ENCODE data around the gene ZNF48.

Gene ZNF48

DNA sequence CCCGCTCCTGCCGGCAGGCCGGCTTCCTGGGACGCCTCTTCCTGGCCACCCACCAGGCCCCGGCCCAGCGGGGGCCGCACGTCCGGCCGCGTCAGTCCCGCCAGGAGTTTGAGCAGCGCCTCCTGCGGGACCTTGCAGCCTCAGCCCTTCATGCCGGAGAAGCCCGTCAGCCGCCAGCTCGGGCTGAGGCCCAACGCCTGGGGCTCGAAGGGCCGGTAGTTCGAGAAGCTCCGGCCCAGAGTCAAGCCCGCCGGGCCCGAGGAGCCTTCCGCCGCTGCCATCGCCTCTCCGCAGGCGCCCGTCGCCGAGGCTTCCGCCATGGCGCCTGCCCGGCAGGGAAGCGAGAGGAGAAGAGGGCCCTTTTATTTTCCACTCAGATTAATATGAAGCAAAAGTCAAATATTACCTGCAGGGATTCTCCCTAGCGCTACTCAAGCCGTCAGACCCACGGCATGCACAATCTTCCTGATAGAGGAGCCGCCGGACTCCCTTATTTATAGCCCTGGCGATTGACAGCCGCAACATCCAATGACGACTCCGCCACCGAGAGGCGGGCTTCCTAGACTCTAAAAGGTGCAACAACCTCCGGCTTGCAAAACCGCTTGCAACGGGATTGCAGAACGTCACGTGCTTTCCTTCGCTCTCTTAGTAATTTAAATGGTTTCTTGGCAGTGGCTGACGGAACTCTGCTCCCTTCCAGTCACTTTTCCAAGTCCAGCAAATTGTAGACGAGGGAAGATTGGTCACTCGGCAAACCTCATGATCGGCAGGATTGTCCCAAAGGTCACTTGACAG, 50.4 kb downstream of the ZNF48 start, which contains the start of gene SEPHS2:
Gene SEPHS2, minus strand, starts transcription at position 467 of the 795 bp plus-strand sequence. Its CDS starts 147 bp downstream, at position 320.
- peak within 1 kb of the TSS; percentile 84 for H3K9ac ChIP-seq (ENCODE audit: low read length)
- peaks cover 17% of the 10 kb centered on the region; the same call in 1 of the 2 replicates for H4K20me1 ChIP-seq (ENCODE audit: low read depth, low read length)
- H3K4me3 ChIP-seq (ENCODE audit: insufficient read depth, low read length, poor library complexity, severe bottlenecking): peak within 1 kb of the TSS; percentile 81
- peak within 1 kb of the TSS; percentile 91 for H3K4me2 ChIP-seq (ENCODE audit: low read depth, low read length, poor library complexity, severe bottlenecking)
- H3K9me3 ChIP-seq (ENCODE audit: insufficient read depth, low read length): no peaks in the 10 kb centered on the region
- peaks cover 23% of the 10 kb centered on the region for H3K36me3 ChIP-seq (ENCODE audit: low read length)
- H3F3A ChIP-seq (ENCODE audit: insufficient read depth): peaks cover 47% of the 10 kb centered on the region
- peak within 1 kb of the TSS; percentile 79 for H3K27ac ChIP-seq (ENCODE audit: low read depth, low read length)
- TF ChIP-seq, protein P1, sequence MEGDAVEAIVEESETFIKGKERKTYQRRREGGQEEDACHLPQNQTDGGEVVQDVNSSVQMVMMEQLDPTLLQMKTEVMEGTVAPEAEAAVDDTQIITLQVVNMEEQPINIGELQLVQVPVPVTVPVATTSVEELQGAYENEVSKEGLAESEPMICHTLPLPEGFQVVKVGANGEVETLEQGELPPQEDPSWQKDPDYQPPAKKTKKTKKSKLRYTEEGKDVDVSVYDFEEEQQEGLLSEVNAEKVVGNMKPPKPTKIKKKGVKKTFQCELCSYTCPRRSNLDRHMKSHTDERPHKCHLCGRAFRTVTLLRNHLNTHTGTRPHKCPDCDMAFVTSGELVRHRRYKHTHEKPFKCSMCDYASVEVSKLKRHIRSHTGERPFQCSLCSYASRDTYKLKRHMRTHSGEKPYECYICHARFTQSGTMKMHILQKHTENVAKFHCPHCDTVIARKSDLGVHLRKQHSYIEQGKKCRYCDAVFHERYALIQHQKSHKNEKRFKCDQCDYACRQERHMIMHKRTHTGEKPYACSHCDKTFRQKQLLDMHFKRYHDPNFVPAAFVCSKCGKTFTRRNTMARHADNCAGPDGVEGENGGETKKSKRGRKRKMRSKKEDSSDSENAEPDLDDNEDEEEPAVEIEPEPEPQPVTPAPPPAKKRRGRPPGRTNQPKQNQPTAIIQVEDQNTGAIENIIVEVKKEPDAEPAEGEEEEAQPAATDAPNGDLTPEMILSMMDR (IDR thresholded peaks at IDR 0.05; ENCODE audit: insufficient read depth, low read length, poor library complexity, severe bottlenecking): peak; percentile 28
- TF ChIP-seq EZH2phosphoT487 (conservative IDR thresholded peaks at IDR 0.05; ENCODE audit: low read length): no peak
- peaks cover 28% of the 10 kb centered on the region for H3K79me2 ChIP-seq (ENCODE audit: insufficient read depth, low read length)
- no peaks in the 10 kb centered on the region for H3K27me3 ChIP-seq (ENCODE audit: low read length)
- H3K9me2 ChIP-seq (replicated peaks; ENCODE audit: insufficient read depth, low read length): no peaks in the 10 kb centered on the region
- H2AFZ ChIP-seq (ENCODE audit: low read depth, low read length, severe bottlenecking): no peak within 1 kb of the TSS

DNA sequence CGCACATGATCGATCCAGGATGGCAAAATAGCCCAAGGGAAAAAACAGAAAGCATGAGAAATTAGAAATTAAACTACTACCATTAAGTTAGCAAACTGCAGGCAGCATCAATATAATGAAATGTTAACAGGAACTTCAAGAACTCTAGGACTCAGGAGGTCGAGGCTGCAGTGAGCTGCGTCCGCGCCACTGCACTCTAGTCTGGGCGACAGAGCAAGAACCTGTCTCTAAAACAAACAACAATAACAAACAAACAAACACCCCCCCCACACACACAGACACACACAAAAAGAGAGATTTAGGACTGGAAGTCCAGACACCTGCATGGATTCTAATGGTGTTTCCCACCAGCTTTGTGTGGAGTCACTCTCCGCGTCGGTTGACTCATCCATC, 51.0 kb downstream of the ZNF48 start:
- Histone ChIP-seq H3K9me3 (ENCODE audit: insufficient read depth, low read length) (no peaks in the 10 kb centered on the region), H3K4me2 (ENCODE audit: low read depth, low read length, poor library complexity, severe bottlenecking) (peak overlapping the region; percentile 91), H3K79me2 (ENCODE audit: insufficient read depth, low read length) (peaks cover 28% of the 10 kb centered on the region), H3K27ac (ENCODE audit: low read depth, low read length) (peak overlapping the region; percentile 37; the same call in 1 of the 2 replicates), H3K9ac (ENCODE audit: low read length) (peak overlapping the region; percentile 84), H3K27me3 (ENCODE audit: low read length) (no peaks in the 10 kb centered on the region), H3K4me3 (ENCODE audit: insufficient read depth, low read length, poor library complexity, severe bottlenecking) (peak overlapping the region; percentile 81), H3K9me2 (replicated peaks; ENCODE audit: insufficient read depth, low read length) (no peaks in the 10 kb centered on the region), H3K36me3 (ENCODE audit: low read length) (peaks cover 23% of the 10 kb centered on the region), H2AFZ (ENCODE audit: low read depth, low read length, severe bottlenecking) (no peak overlapping the region), H3F3A (ENCODE audit: insufficient read depth) (peaks cover 50% of the 10 kb centered on the region), H4K20me1 (ENCODE audit: low read depth, low read length) (peaks cover 17% of the 10 kb centered on the region; the same call in 1 of the 2 replicates)
- TF ChIP-seq, protein P1 (IDR thresholded peaks at IDR 0.05; ENCODE audit: insufficient read depth, low read length, poor library complexity, severe bottlenecking): no peak
- TF ChIP-seq EZH2phosphoT487 (conservative IDR thresholded peaks at IDR 0.05; ENCODE audit: low read length): no peak

DNA sequence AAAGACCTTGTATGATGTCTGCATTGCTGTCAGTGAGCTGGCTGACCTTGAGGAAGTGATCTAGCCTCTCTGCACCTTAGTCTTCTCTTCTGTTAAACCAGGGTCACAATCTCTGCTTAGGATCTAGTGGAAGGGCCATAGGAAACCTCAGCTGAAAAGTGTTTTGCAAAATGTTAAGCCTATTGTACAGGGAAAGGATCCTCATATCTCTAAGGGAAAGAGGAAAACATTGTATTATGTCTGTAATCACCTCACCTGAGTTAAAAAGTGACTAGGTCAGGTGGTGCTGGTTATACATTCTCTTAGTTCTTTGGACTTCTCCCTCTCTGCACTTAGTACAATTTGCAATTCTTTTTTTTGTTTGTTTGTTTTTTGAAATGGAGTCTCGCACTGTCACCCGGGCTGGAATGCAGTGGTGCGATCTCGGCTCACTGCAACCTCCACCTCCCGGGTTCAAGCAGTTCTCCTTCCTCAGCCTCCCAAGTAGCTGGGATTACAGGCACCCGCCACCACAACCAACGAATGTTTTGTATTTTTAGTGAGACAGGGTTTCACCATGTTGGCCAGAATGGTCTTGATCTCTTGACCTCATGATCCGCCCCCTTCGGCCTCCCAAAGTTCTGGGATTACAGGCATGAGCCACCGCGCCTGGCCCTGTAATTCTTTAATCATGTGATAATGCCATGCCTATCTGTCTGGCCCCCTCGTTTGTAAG, 52.4 kb downstream of the ZNF48 start:
- H3K9ac ChIP-seq (ENCODE audit: low read length): no peak overlapping the region
- H3K9me3 ChIP-seq (ENCODE audit: insufficient read depth, low read length): no peaks in the 10 kb centered on the region
- H3K27ac ChIP-seq (ENCODE audit: low read depth, low read length): peak overlapping the region; percentile 49
- peaks cover 28% of the 10 kb centered on the region for H3K79me2 ChIP-seq (ENCODE audit: insufficient read depth, low read length)
- no peak overlapping the region for H2AFZ ChIP-seq (ENCODE audit: low read depth, low read length, severe bottlenecking)
- H3F3A ChIP-seq (ENCODE audit: insufficient read depth): peaks cover 47% of the 10 kb centered on the region
- no peak overlapping the region for H3K4me2 ChIP-seq (ENCODE audit: low read depth, low read length, poor library complexity, severe bottlenecking)
- H3K36me3 ChIP-seq (ENCODE audit: low read length): peaks cover 23% of the 10 kb centered on the region
- TF ChIP-seq, protein P1 (IDR thresholded peaks at IDR 0.05; ENCODE audit: insufficient read depth, low read length, poor library complexity, severe bottlenecking): no peak
- no peak for TF ChIP-seq EZH2phosphoT487 (conservative IDR thresholded peaks at IDR 0.05; ENCODE audit: low read length)
- H3K27me3 ChIP-seq (ENCODE audit: low read length): no peaks in the 10 kb centered on the region
- H4K20me1 ChIP-seq (ENCODE audit: low read depth, low read length): peaks cover 17% of the 10 kb centered on the region; the same call in 1 of the 2 replicates
- H3K4me3 ChIP-seq (ENCODE audit: insufficient read depth, low read length, poor library complexity, severe bottlenecking): no peak overlapping the region
- no peaks in the 10 kb centered on the region for H3K9me2 ChIP-seq (replicated peaks; ENCODE audit: insufficient read depth, low read length)
